ENCODE results near the gene RTN4IP1.

RTN4IP1 gene

DNA sequence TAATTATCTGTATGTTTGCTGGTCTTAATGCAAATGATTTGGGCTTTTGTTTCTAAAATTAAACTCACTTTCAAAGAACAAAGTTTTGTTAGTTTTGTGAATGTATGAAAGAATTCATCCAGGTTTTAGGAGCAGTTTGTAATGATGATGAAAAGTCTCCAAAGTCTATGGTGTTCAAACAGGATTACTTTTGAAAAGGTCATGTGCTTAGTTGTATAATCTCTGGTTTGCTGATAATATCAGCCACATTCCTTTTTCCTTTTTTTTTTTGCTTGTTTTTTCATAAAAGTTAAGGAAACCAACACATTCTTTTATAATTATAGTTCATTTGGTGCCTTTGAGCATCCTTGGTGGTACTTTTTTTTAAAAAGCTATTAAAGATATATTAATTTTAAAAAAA is 88.9 kb downstream of the RTN4IP1 start:
- DNase-seq (ENCODE audit: insufficient read length) (no peak), FAIRE-seq (no peak)
- TF ChIP-seq POLR2A (IDR thresholded peaks at IDR 0.05; ENCODE audit: low read depth, low read length) (no peak), TAF1 (IDR thresholded peaks at IDR 0.05; ENCODE audit: borderline replicate concordance, low read depth, low read length) (no peak), POLR2AphosphoS5 (IDR thresholded peaks at IDR 0.05; ENCODE audit: low read depth, low read length) (no peak)

DNA sequence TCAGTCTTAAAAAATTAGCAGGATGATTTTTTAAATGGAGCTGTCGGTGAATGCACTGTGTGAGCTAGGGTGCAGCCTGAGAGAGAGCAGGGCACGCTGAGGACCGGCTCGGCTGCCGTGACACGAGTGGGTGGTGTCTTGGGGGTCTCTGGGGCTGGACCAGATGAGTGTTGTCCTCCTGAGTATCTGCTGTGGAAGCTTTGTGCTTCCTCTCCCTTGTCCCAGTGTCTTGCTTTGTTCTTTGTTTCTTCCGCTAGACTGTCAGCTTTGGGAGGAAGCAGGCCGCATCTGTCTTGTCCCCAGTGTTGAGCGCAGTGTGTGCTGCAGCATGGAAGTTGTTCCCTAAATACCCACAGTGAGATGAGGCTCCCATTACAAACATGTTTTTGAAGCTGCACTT is 89.4 kb downstream of the RTN4IP1 start:
- no peak for FAIRE-seq
- no peak for TF ChIP-seq POLR2A (IDR thresholded peaks at IDR 0.05; ENCODE audit: low read depth, low read length)
- no peak for TF ChIP-seq TAF1 (IDR thresholded peaks at IDR 0.05; ENCODE audit: borderline replicate concordance, low read depth, low read length)
- no peak for TF ChIP-seq POLR2AphosphoS5 (IDR thresholded peaks at IDR 0.05; ENCODE audit: low read depth, low read length)
- no peak for DNase-seq (ENCODE audit: insufficient read length)

- TF ChIP-seq POLR2AphosphoS5 (IDR thresholded peaks at IDR 0.05; ENCODE audit: low read depth, low read length) (no peak), POLR2A (IDR thresholded peaks at IDR 0.05; ENCODE audit: low read depth, low read length) (peak; percentile 15; the same call in 1 of the 2 replicates)
- no peak for DNase-seq (ENCODE audit: insufficient read length)
- FAIRE-seq: no peak
These were observed 91.2 kb downstream of the RTN4IP1 start for GRCh38 chr6:106538145-106538544.

DNA sequence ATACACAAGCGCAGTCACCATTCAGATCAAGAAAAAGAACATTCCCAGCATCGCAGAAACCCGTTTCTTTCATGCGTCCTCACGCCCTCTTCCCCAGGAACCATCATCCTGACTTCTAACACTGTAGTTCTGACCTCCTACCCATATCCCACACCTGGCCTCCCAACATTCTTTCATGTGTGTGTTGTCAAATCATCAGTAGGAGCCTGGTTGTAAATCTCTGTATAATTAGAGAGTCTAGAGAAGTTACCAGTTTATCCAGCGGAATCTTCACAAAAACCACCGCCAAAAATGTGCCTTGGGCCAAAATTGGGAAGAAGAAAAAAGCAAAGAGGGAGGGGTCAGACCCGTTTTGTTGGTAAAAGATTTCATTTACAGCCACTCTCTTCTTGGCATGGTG is 91.6 kb downstream of the RTN4IP1 start:
- FAIRE-seq: no peak

DNA sequence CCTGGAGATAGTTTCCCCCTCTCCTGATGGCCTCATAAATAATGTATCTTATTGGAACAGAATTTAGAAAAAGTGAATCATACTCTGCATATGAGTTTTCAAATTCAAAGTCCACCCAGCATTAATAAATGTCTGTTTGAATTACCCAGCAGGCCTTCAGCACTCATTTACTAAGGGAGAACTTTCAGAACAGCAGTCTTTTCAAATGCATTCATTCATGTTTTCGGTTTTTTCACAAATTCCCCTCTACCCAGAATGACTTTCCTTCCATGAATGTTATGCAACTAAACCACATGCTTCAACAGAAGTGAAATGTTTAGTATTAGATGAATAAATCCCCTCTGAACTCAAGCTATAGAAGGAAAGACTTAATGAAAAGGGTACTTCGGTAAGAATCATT is 92.4 kb downstream of the RTN4IP1 start:
- FAIRE-seq: no peak
- no peak for DNase-seq (ENCODE audit: insufficient read length)
- TF ChIP-seq POLR2AphosphoS5 (IDR thresholded peaks at IDR 0.05; ENCODE audit: low read depth, low read length) (no peak), POLR2A (IDR thresholded peaks at IDR 0.05; ENCODE audit: low read depth, low read length) (no peak), TAF1 (IDR thresholded peaks at IDR 0.05; ENCODE audit: borderline replicate concordance, low read depth, low read length) (no peak)

More for the DNA sequence above, 91.6 kb downstream of the RTN4IP1 start:
- no peak for DNase-seq (ENCODE audit: insufficient read length)
- TF ChIP-seq POLR2AphosphoS5 (IDR thresholded peaks at IDR 0.05; ENCODE audit: low read depth, low read length): no peak
- TF ChIP-seq POLR2A (IDR thresholded peaks at IDR 0.05; ENCODE audit: low read depth, low read length): no peak
- no peak for TF ChIP-seq TAF1 (IDR thresholded peaks at IDR 0.05; ENCODE audit: borderline replicate concordance, low read depth, low read length)

DNA sequence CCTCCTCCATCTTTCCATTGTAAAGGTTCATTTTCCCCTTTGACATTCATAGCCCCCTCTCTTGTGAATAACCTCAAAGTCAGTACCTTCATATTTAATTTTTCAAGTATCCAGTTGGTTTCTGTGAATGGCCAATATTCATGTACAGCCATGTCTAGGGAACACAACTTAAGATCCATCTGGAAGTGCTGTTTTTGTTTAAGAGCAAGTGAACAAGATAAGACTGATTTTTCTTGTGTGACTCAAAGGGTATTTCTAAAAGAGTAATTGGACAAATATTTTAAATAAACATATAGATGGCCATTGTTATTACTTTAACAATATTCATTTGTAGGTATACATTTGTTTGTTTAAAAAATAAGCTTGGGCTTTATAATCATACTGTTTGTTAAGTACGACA is 92.9 kb downstream of the RTN4IP1 start:
- DNase-seq (ENCODE audit: insufficient read length): no peak
- no peak for FAIRE-seq
- TF ChIP-seq POLR2AphosphoS5 (IDR thresholded peaks at IDR 0.05; ENCODE audit: low read depth, low read length) (no peak), POLR2A (IDR thresholded peaks at IDR 0.05; ENCODE audit: low read depth, low read length) (no peak), TAF1 (IDR thresholded peaks at IDR 0.05; ENCODE audit: borderline replicate concordance, low read depth, low read length) (no peak)

DNA sequence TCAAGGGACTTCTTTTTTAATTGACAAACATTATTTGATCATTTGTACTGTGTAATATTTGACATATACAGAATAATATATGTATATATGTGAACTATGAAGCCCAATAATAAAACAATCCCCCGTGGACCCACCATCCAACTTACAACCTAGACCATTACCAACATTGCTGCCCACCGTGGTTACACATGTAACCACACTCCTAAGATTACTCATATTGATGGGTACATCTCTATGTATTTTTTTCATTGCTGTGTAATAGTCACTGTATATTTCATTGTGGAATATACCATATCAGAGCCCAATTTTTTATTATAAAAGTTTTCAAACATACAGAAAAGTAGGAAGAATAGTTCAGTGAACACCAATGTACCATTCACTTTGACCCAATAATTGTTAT is 94.3 kb downstream of the RTN4IP1 start:
- no peak for TF ChIP-seq TAF1 (IDR thresholded peaks at IDR 0.05; ENCODE audit: borderline replicate concordance, low read depth, low read length)
- no peak for FAIRE-seq
- DNase-seq (ENCODE audit: insufficient read length): no peak

GRCh38 chr6:106534564-106534982 is 94.7 kb downstream of the RTN4IP1 start:
- FAIRE-seq: peak; percentile 73
- DNase-seq (ENCODE audit: insufficient read length): no peak
- TF ChIP-seq POLR2AphosphoS5 (IDR thresholded peaks at IDR 0.05; ENCODE audit: low read depth, low read length) (no peak), TAF1 (IDR thresholded peaks at IDR 0.05; ENCODE audit: borderline replicate concordance, low read depth, low read length) (no peak), POLR2A (IDR thresholded peaks at IDR 0.05; ENCODE audit: low read depth, low read length) (no peak)

DNA sequence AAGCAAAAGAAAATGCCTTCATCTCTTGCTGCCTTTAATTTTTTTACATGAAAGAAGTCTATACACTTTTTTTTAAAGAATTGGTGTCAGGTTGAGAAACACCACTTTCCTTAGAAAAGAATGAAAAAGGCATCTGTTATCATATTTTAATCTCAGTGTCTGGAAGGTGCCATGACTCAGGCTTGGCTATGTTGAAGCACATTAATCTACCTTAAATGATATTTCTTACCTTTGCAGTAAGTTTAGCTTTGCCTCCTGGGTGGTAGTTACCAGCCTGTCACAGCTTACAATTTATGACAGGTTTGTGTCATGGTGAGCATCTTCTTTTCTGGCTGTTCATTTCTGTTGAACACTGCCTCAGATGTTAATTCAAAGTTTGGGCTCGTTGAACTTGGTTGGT is 95.3 kb downstream of the RTN4IP1 start:
- no peak for FAIRE-seq
- no peak for DNase-seq (ENCODE audit: insufficient read length)
- TF ChIP-seq POLR2AphosphoS5 (IDR thresholded peaks at IDR 0.05; ENCODE audit: low read depth, low read length) (no peak), TAF1 (IDR thresholded peaks at IDR 0.05; ENCODE audit: borderline replicate concordance, low read depth, low read length) (no peak), POLR2A (IDR thresholded peaks at IDR 0.05; ENCODE audit: low read depth, low read length) (no peak)

DNA sequence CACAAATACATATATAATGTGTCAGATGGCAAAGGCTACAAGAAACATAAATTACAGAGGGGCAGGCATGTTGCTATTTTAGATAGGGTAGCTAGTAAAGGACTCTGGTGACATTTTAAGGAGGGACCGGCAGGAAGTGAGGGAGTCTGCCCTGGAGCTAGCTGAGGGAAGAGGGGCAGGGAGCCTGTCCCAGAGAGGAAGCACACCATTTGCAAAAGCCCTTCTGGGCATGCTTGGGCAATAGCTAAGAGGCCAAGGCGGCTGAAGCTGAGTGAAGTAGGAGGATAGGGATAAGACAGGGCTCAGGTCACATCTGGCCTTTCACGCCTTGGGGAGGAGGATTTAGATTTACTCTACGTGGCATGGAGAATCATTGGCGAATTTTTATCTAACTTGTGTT is 96.2 kb downstream of the RTN4IP1 start:
- DNase-seq (ENCODE audit: insufficient read length): no peak
- no peak; the same call in 1 of the 2 replicates for TF ChIP-seq POLR2AphosphoS5 (IDR thresholded peaks at IDR 0.05; ENCODE audit: low read depth, low read length)
- TF ChIP-seq TAF1 (IDR thresholded peaks at IDR 0.05; ENCODE audit: borderline replicate concordance, low read depth, low read length): no peak
- TF ChIP-seq POLR2A (IDR thresholded peaks at IDR 0.05; ENCODE audit: low read depth, low read length): no peak
- FAIRE-seq: no peak

GRCh38 chr6:106530502-106530901 is 98.8 kb downstream of the RTN4IP1 start:
- TF ChIP-seq POLR2A (IDR thresholded peaks at IDR 0.05; ENCODE audit: low read depth, low read length) (no peak), TAF1 (IDR thresholded peaks at IDR 0.05; ENCODE audit: borderline replicate concordance, low read depth, low read length) (no peak), POLR2AphosphoS5 (IDR thresholded peaks at IDR 0.05; ENCODE audit: low read depth, low read length) (no peak)
- DNase-seq (ENCODE audit: insufficient read length) (no peak), FAIRE-seq (no peak)

DNA sequence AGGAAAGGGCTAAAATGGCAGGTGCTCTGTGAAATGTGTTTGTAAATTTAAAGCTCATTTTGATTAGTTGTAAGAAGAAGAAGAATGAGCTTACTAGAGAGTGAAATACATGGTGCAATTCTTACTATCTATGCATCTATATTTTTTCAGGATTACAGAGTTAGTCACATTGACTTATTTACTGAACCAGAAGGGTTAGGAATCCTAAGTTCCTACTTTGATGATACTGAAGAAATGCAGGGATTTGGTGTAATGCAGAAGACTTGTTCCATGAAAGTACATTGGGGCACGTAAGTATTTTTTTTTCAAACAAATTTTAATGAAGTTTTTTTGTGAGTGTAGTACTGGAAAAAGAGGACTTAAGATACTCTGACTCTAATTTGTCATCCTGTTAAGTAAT is 99.3 kb downstream of the RTN4IP1 start:
- TF ChIP-seq POLR2AphosphoS5 (IDR thresholded peaks at IDR 0.05; ENCODE audit: low read depth, low read length) (no peak), POLR2A (IDR thresholded peaks at IDR 0.05; ENCODE audit: low read depth, low read length) (no peak), TAF1 (IDR thresholded peaks at IDR 0.05; ENCODE audit: borderline replicate concordance, low read depth, low read length) (no peak)
- DNase-seq (ENCODE audit: insufficient read length): no peak
- no peak for FAIRE-seq

DNA sequence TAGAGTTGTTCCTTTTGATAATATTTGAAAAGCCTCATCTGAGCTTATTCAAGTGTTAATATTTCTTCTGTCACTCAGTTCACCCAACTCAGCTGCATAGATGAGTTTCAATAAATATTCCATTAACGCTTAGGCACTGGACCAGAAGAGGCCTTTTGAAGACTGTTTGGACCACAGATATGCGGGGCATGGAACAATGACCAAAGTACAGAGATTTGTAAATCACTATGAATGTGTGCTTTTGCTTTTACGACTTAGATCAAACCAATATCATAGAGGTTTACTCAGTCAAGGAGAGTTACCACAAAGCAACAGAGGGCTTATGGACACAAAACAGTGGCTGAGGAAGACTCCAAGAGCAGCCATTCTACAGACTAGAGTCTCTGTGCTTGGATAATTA is 99.9 kb downstream of the RTN4IP1 start:
- no peak for TF ChIP-seq POLR2AphosphoS5 (IDR thresholded peaks at IDR 0.05; ENCODE audit: low read depth, low read length)
- no peak for TF ChIP-seq TAF1 (IDR thresholded peaks at IDR 0.05; ENCODE audit: borderline replicate concordance, low read depth, low read length)
- TF ChIP-seq POLR2A (IDR thresholded peaks at IDR 0.05; ENCODE audit: low read depth, low read length): no peak
- DNase-seq (ENCODE audit: insufficient read length) (no peak), FAIRE-seq (no peak)

Measured in GM12892 (cell line).